ENCODE measurements around the gene DHH. TPM values are rescaled to one million over a fixed set of nuclear protein-coding genes. Genes with fewer than 3 reads are reported as not detected.
A peak's percentile ranks its signal among the peaks of the same experiment; 100 is the strongest.

The DHH gene
- polyA plus RNA-seq, 2 of the 4 experiments (the other 2 are of a cell fraction) = not detected

DNA sequence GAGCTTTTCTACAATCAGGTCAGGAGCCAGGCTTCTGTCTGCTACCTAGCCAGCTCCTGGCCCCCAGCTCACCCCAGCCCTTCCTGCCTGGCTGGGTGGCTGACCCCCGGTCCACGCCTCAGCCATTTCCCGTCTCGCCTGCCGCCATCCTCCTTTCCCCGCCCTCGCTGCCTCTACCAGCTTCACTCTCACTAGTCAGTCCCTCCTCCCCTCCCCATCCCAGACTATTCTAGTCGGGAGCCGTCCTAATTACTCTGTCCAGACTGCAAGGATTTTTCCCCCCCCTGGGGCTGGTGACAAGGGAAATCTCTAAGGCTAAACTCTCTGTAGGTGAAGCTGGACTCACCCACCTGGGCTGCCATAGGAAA, 825 bp downstream of the DHH start:
- no peak for ATAC-seq
- no peak for FAIRE-seq
- no peak overlapping the region for H3K27ac ChIP-seq
- H3K4me2 ChIP-seq = no peak overlapping the region
- 93% methylated on average over 9 of the region's 9 CpGs for WGBS (ENCODE audit: missing lambda C conversion rate)
- no peak for TF ChIP-seq RFX5 (IDR thresholded peaks at IDR 0.05)
- TF ChIP-seq, protein P1, sequence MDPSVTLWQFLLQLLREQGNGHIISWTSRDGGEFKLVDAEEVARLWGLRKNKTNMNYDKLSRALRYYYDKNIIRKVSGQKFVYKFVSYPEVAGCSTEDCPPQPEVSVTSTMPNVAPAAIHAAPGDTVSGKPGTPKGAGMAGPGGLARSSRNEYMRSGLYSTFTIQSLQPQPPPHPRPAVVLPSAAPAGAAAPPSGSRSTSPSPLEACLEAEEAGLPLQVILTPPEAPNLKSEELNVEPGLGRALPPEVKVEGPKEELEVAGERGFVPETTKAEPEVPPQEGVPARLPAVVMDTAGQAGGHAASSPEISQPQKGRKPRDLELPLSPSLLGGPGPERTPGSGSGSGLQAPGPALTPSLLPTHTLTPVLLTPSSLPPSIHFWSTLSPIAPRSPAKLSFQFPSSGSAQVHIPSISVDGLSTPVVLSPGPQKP (IDR thresholded peaks at IDR 0.05; ENCODE audit: low read depth, low read length) = no peak
- no peak for TF ChIP-seq CTCF (IDR thresholded peaks at IDR 0.05)
- no peak for TF ChIP-seq ESRRA (IDR thresholded peaks at IDR 0.05; ENCODE audit: borderline replicate concordance, low read length)
- TF ChIP-seq POLR2A (IDR thresholded peaks at IDR 0.05; ENCODE audit: low read length) = no peak
- TF ChIP-seq RAD21 (conservative IDR thresholded peaks at IDR 0.05 in 1 of 2, IDR thresholded peaks at IDR 0.05 in 1 of 2) = no peak
- TF ChIP-seq, protein P2, sequence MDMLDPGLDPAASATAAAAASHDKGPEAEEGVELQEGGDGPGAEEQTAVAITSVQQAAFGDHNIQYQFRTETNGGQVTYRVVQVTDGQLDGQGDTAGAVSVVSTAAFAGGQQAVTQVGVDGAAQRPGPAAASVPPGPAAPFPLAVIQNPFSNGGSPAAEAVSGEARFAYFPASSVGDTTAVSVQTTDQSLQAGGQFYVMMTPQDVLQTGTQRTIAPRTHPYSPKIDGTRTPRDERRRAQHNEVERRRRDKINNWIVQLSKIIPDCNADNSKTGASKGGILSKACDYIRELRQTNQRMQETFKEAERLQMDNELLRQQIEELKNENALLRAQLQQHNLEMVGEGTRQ (IDR thresholded peaks at IDR 0.05) = no peak
- no peak for TF ChIP-seq POLR2AphosphoS2 (conservative IDR thresholded peaks at IDR 0.05; ENCODE audit: low read length)
- no peak for TF ChIP-seq SMC3 (IDR thresholded peaks at IDR 0.05)
- no peak for TF ChIP-seq GATA3 (IDR thresholded peaks at IDR 0.05; ENCODE audit: borderline replicate concordance)
- no peak for TF ChIP-seq KDM1A (IDR thresholded peaks at IDR 0.05; ENCODE audit: low read depth)
- H3K4me3 ChIP-seq = no peak overlapping the region
- peaks cover 17% of the 10 kb centered on the region; the same call in 2 of the 3 replicates for H3K4me1 ChIP-seq
- POLR2A ChIA-PET = interaction anchor here (1.0 kb wide), 1 partner anchor 37 kb away, joined by 3 read pairs; no protein-coding TSS in a partner anchor
- no peak for DNase-seq (ENCODE audit: low read depth in 1 of 2, low spot score in 1 of 2)
- H3K9me3 ChIP-seq = no peaks in the 10 kb centered on the region
- CTCF ChIA-PET = interaction anchor here (0.8 to 11.5 kb wide), 9 partner anchors 14 to 97 kb away, joined by 3 to 166 read pairs (median 25); partner anchors contain the start of genes LMBR1L, RHEBL1 and TUBA1B

DNA sequence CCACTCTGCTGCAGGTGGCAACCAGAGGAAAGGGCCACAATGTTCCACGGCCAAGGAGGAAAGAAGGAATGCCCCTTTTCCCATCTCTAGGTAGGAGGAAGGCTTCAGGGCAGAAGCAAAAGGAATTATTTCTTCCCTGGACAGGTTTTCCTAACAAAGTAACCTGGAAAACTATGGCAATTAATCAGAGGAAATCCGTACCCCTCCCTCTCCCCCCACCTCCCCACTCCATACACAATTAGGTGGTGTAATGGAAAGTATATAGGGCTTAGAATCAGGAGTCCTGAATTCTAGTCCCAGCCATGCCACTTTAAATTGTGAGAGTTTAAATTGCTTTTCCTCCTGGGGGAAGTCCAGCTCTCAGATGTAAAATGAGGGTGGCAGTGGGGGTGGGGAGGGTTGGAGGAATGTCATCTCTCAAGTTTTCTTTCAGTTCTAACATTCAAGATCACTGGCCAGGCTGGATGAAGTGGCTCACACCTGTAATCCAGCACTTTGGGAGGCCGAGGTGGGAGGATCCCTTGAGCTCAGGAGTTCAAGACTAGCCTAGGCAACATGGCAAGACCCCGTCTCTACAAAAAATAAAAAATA, 1.7 kb downstream of the DHH start:
- CTCF ChIA-PET = interaction anchor here (0.6 to 11.5 kb wide), 23 partner anchors 8 to 157 kb away, joined by 3 to 166 read pairs (median 7); partner anchors contain the start of genes LMBR1L, RHEBL1 and TUBA1B
- TF ChIP-seq BCL3 (IDR thresholded peaks at IDR 0.05) (no peak), CEBPB (IDR thresholded peaks at IDR 0.05) (no peak), ZNF302 (CRISPR knock-in tag; IDR thresholded peaks at IDR 0.05) (no peak), TFCP2L1 (CRISPR knock-in tag; IDR thresholded peaks at IDR 0.05) (no peak), NR3C1 (IDR thresholded peaks at IDR 0.05) (no peak), KDM5A (IDR thresholded peaks at IDR 0.05) (no peak), MAFK (IDR thresholded peaks at IDR 0.05; ENCODE audit: partially characterized antibody) (no peak), RCOR1 (IDR thresholded peaks at IDR 0.05; ENCODE audit: low read depth, low read length) (no peak), CHD4 (IDR thresholded peaks at IDR 0.05; ENCODE audit: borderline replicate concordance) (no peak), SREBF2 (IDR thresholded peaks at IDR 0.05) (no peak)
- DNase-seq (ENCODE audit: low read depth in 1 of 2, low spot score in 1 of 2) (no peak), FAIRE-seq (no peak), ATAC-seq (no peak)
- WGBS (ENCODE audit: missing lambda C conversion rate) = 49% methylated on average over 4 of the region's 4 CpGs
- Histone ChIP-seq H3K9me3 (no peaks in the 10 kb centered on the region), H3K4me3 (no peak overlapping the region), H3K4me1 (peaks cover 19% of the 10 kb centered on the region; the same call in 2 of the 3 replicates), H3K4me2 (peak overlapping the region; percentile 67), H3K27ac (no peak overlapping the region; a peak in 1 of 6 replicates)
- POLR2A ChIA-PET = interaction anchor here (1.3 to 2.5 kb wide), 3 partner anchors 17 to 172 kb away, joined by 3 to 9 read pairs (median 7); partner anchors contain the start of genes LMBR1L, TUBA1B and TUBA1C
